Measurements from ENCODE around the gene HNF1B.

HNF1B gene

GRCh38 chr17:37678036-37678435, 66.8 kb downstream of the HNF1B start:
- DNase-seq (ENCODE audit: low spot score) (no peak), ATAC-seq (ENCODE audit: low read depth) (no peak)
- H3K4me1 ChIP-seq (ENCODE audit: insufficient read depth, poor library complexity, severe bottlenecking) = no peaks in the 10 kb centered on the region
- TF ChIP-seq CTCF (IDR thresholded peaks at IDR 0.05; ENCODE audit: poor library complexity, severe bottlenecking) = no peak
- no peaks in the 10 kb centered on the region for H3K27me3 ChIP-seq (ENCODE audit: insufficient read depth, poor library complexity, severe bottlenecking)
- H3K9me3 ChIP-seq (ENCODE audit: severe bottlenecking) = no peaks in the 10 kb centered on the region
- no peak overlapping the region for H3K4me3 ChIP-seq (ENCODE audit: severe bottlenecking)
- no peak overlapping the region for H3K27ac ChIP-seq (ENCODE audit: poor library complexity, severe bottlenecking)
- H3K36me3 ChIP-seq (ENCODE audit: low read depth) = no peaks in the 10 kb centered on the region

GRCh38 chr17:37677021-37677420, 67.8 kb downstream of the HNF1B start:
- Histone ChIP-seq H3K9me3 (ENCODE audit: severe bottlenecking) (no peaks in the 10 kb centered on the region), H3K27ac (ENCODE audit: poor library complexity, severe bottlenecking) (no peak overlapping the region), H3K36me3 (ENCODE audit: low read depth) (no peaks in the 10 kb centered on the region), H3K27me3 (ENCODE audit: insufficient read depth, poor library complexity, severe bottlenecking) (no peaks in the 10 kb centered on the region), H3K4me3 (ENCODE audit: severe bottlenecking) (no peak overlapping the region), H3K4me1 (ENCODE audit: insufficient read depth, poor library complexity, severe bottlenecking) (peaks cover 8% of the 10 kb centered on the region)
- ATAC-seq (ENCODE audit: low read depth) = no peak
- DNase-seq (ENCODE audit: low spot score) = no peak
- TF ChIP-seq CTCF (IDR thresholded peaks at IDR 0.05; ENCODE audit: poor library complexity, severe bottlenecking) = no peak

GRCh38 chr17:37676115-37676925, 68.5 kb downstream of the HNF1B start:
- peaks cover 14% of the 10 kb centered on the region for H3K4me1 ChIP-seq (ENCODE audit: insufficient read depth, poor library complexity, severe bottlenecking)
- DNase-seq (ENCODE audit: low spot score) = no peak
- no peaks in the 10 kb centered on the region for H3K36me3 ChIP-seq (ENCODE audit: low read depth)
- no peak overlapping the region for H3K4me3 ChIP-seq (ENCODE audit: severe bottlenecking)
- no peak overlapping the region for H3K27ac ChIP-seq (ENCODE audit: poor library complexity, severe bottlenecking)
- no peaks in the 10 kb centered on the region for H3K9me3 ChIP-seq (ENCODE audit: severe bottlenecking)
- no peaks in the 10 kb centered on the region for H3K27me3 ChIP-seq (ENCODE audit: insufficient read depth, poor library complexity, severe bottlenecking)
- TF ChIP-seq CTCF (IDR thresholded peaks at IDR 0.05; ENCODE audit: poor library complexity, severe bottlenecking) = no peak
- ATAC-seq (ENCODE audit: low read depth) = no peak

- Histone ChIP-seq H3K4me1 (ENCODE audit: insufficient read depth, poor library complexity, severe bottlenecking) (peaks cover 23% of the 10 kb centered on the region), H3K4me3 (ENCODE audit: severe bottlenecking) (no peak overlapping the region), H3K27me3 (ENCODE audit: insufficient read depth, poor library complexity, severe bottlenecking) (no peaks in the 10 kb centered on the region), H3K9me3 (ENCODE audit: severe bottlenecking) (no peaks in the 10 kb centered on the region), H3K36me3 (ENCODE audit: low read depth) (no peaks in the 10 kb centered on the region), H3K27ac (ENCODE audit: poor library complexity, severe bottlenecking) (no peak overlapping the region)
- DNase-seq (ENCODE audit: low spot score) (no peak), ATAC-seq (ENCODE audit: low read depth) (no peak)
- no peak for TF ChIP-seq CTCF (IDR thresholded peaks at IDR 0.05; ENCODE audit: poor library complexity, severe bottlenecking)
Observed at GRCh38 chr17:37674511-37674910, 70.3 kb downstream of the HNF1B start.

- peaks cover 23% of the 10 kb centered on the region for H3K4me1 ChIP-seq (ENCODE audit: insufficient read depth, poor library complexity, severe bottlenecking)
- no peak for TF ChIP-seq CTCF (IDR thresholded peaks at IDR 0.05; ENCODE audit: poor library complexity, severe bottlenecking)
- H3K9me3 ChIP-seq (ENCODE audit: severe bottlenecking) = no peaks in the 10 kb centered on the region
- no peaks in the 10 kb centered on the region for H3K36me3 ChIP-seq (ENCODE audit: low read depth)
- H3K27ac ChIP-seq (ENCODE audit: poor library complexity, severe bottlenecking) = no peak overlapping the region
- no peak overlapping the region for H3K4me3 ChIP-seq (ENCODE audit: severe bottlenecking)
- ATAC-seq (ENCODE audit: low read depth) = no peak
- H3K27me3 ChIP-seq (ENCODE audit: insufficient read depth, poor library complexity, severe bottlenecking) = no peaks in the 10 kb centered on the region
- DNase-seq (ENCODE audit: low spot score) = no peak
Observed at GRCh38 chr17:37673386-37673785, 71.5 kb downstream of the HNF1B start.

Data from RWPE2 (cell line).